ENCODE results near the gene KIF2C.

GRCh38 chr1:44693900-44694299, 45.7 kb upstream of the KIF2C start:
- TF ChIP-seq POLR2A (IDR thresholded peaks at IDR 0.05): no peak
- TF ChIP-seq, protein P1, sequence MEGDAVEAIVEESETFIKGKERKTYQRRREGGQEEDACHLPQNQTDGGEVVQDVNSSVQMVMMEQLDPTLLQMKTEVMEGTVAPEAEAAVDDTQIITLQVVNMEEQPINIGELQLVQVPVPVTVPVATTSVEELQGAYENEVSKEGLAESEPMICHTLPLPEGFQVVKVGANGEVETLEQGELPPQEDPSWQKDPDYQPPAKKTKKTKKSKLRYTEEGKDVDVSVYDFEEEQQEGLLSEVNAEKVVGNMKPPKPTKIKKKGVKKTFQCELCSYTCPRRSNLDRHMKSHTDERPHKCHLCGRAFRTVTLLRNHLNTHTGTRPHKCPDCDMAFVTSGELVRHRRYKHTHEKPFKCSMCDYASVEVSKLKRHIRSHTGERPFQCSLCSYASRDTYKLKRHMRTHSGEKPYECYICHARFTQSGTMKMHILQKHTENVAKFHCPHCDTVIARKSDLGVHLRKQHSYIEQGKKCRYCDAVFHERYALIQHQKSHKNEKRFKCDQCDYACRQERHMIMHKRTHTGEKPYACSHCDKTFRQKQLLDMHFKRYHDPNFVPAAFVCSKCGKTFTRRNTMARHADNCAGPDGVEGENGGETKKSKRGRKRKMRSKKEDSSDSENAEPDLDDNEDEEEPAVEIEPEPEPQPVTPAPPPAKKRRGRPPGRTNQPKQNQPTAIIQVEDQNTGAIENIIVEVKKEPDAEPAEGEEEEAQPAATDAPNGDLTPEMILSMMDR (IDR thresholded peaks at IDR 0.05): no peak

Data from suprapubic skin (tissue), 3 donors.